Common myeloid progenitor, CD34-positive (primary cell): ENCODE data around the gene ZNF575.
A peak's percentile ranks its signal among the peaks of the same experiment; 100 is the strongest.

Experiments
- CTCF ChIA-PET: fragments of 350-600 bp; sonication (Branson Sonifier 250); formaldehyde crosslinking; loops from one replicate; lab custom pipeline; 2021; ENCODE audit warnings: antibody characterized with exemption; lab: Charles Lee
- POLR2A ChIA-PET: fragments of 350-600 bp; sonication (Branson Sonifier 250); formaldehyde crosslinking; loops from one replicate; lab custom pipeline; 2021; ENCODE audit warnings: antibody characterized with exemption; lab: Charles Lee
- DNase-seq, 3 donors: peaks; one replicate each; pipeline versions ENCODE4 v3.0.0 to v3.0.0-alpha.2; 2013
- H3K27ac ChIP-seq, 2 experiments: 1 replicate in 1 of 2; 2 replicates in 1 of 2; pipeline ENCODE4 v1.7.0; 2013; ENCODE audit warnings: inconsistent platforms in 2 of 2, low read length in 2 of 2, mild to moderate bottlenecking in 2 of 2, low read depth in 1 of 2, moderate library complexity in 1 of 2; ENCODE audit not compliant: severe bottlenecking in 2 of 2, insufficient read depth in 1 of 2, poor library complexity in 1 of 2
- H3K27me3 ChIP-seq, 5 experiments: replicated peaks in 2 of 5; 1 replicate in 3 of 5; 2 replicates in 2 of 5; pipeline versions ENCODE4 v1.6.1 to v1.7.0; 2013; ENCODE audit warnings: low read length in 4 of 5, mild to moderate bottlenecking in 2 of 5, moderate library complexity in 2 of 5, inconsistent platforms in 1 of 5; ENCODE audit not compliant: insufficient read depth in 5 of 5, control insufficient read depth in 4 of 5
- H3K36me3 ChIP-seq, 4 experiments: 1 replicate in 2 of 4; 2 replicates in 2 of 4; pipeline versions ENCODE4 v1.6.1 to v1.7.0; 2013; ENCODE audit warnings: low read length in 3 of 4, control low read depth in 1 of 4, mild to moderate bottlenecking in 1 of 4; ENCODE audit not compliant: control insufficient read depth in 4 of 4, insufficient read depth in 4 of 4
- H3K4me1 ChIP-seq, 4 experiments: 1 replicate in 3 of 4; 2 replicates in 1 of 4; pipeline versions ENCODE4 v1.6.1 to v1.7.1; 2013; ENCODE audit warnings: low read length in 3 of 4, mild to moderate bottlenecking in 3 of 4, control low read depth in 1 of 4, inconsistent platforms in 1 of 4, moderate library complexity in 1 of 4; ENCODE audit not compliant: control insufficient read depth in 4 of 4, insufficient read depth in 4 of 4; ENCODE audit errors: control extremely low read depth in 1 of 4
- H3K4me3 ChIP-seq, 7 experiments: 1 replicate in 4 of 7; 2 replicates in 3 of 7; pipeline versions ENCODE4 v1.5.1 to v1.7.0; 2013; ENCODE audit warnings: mild to moderate bottlenecking in 7 of 7, low read length in 6 of 7, moderate library complexity in 6 of 7, inconsistent platforms in 2 of 7, low read depth in 2 of 7, control low read depth in 1 of 7; ENCODE audit not compliant: insufficient read depth in 4 of 7, control insufficient read depth in 1 of 7; ENCODE audit errors: extremely low read depth in 1 of 7
- H3K9me3 ChIP-seq, 5 experiments: 1 replicate in 4 of 5; 2 replicates in 1 of 5; pipeline versions ENCODE4 v1.6.1 to v1.7.1; 2013; ENCODE audit warnings: low read length in 4 of 5, mild to moderate bottlenecking in 2 of 5, inconsistent platforms in 1 of 5, low read depth in 1 of 5, moderate library complexity in 1 of 5; ENCODE audit not compliant: control insufficient read depth in 4 of 5, insufficient read depth in 2 of 5; ENCODE audit errors: control extremely low read depth in 1 of 5
- WGBS: methylation state at CpG from one replicate; pipeline ENCODE4 v1.1.5; 2013; ENCODE audit not compliant: insufficient coverage; 5-methylcytosine and 5-hydroxymethylcytosine counted together

ZNF575 gene

GRCh38 chr19:43554317-43554895 is 21.4 kb downstream of the ZNF575 start:
- Histone ChIP-seq H3K27me3 (no peaks in the 10 kb centered on the region), H3K36me3 (peaks cover 4 to 60% (median 39%) of the 10 kb centered on the region in 4 experiments), H3K9me3 (no peaks in the 10 kb centered on the region), H3K27ac (no peak overlapping the region), H3K4me3 (no peak overlapping the region), H3K4me1 (no peaks in the 10 kb centered on the region)
- no peak for DNase-seq
- POLR2A ChIA-PET: interaction anchor here (1.4 kb wide), 1 partner anchor 41 kb away, joined by 8 read pairs; no protein-coding TSS in a partner anchor
- CTCF ChIA-PET: interaction anchor here (0.7 to 14.5 kb wide), 15 partner anchors 9 to 114 kb away, joined by 3 to 247 read pairs (median 9); partner anchors contain the start of genes IRGQ, ZNF575 and ZNF576
- WGBS: 96% methylated on average over 15 of the region's 15 CpGs

GRCh38 chr19:43555185-43555770 is 22.3 kb downstream of the ZNF575 start:
- H3K27ac ChIP-seq: no peak overlapping the region
- POLR2A ChIA-PET: interaction anchor here (0.7 to 1.4 kb wide), 2 partner anchors 35 to 40 kb away, joined by 3 to 8 read pairs; no protein-coding TSS in a partner anchor
- WGBS: 40% methylated on average over 6 of the region's 8 CpGs
- H3K27me3 ChIP-seq: no peaks in the 10 kb centered on the region
- H3K9me3 ChIP-seq: no peaks in the 10 kb centered on the region
- H3K36me3 ChIP-seq: peaks cover 4 to 58% (median 34%) of the 10 kb centered on the region in 4 experiments
- no peak overlapping the region for H3K4me3 ChIP-seq
- H3K4me1 ChIP-seq: peaks cover 0 to under 1% (median 0%) of the 10 kb centered on the region in 4 experiments
- DNase-seq: peak; percentile 79 to 92 (median 87)
- CTCF ChIA-PET: interaction anchor here (0.7 to 14.5 kb wide), 22 partner anchors 8 to 123 kb away, joined by 3 to 247 read pairs (median 6); partner anchors contain the start of genes IRGQ, PINLYP, XRCC1 and ZNF575

- CTCF ChIA-PET: interaction anchor here (0.6 to 14.5 kb wide), 3 partner anchors 24 to 72 kb away, joined by 3 to 247 read pairs (median 16); partner anchors contain the start of genes IRGQ and ZNF576
- POLR2A ChIA-PET: interaction anchor here (0.6 kb wide), 1 partner anchor 1531 kb away, joined by 4 read pairs; no protein-coding TSS in a partner anchor
- 86% methylated on average over 5 of the region's 6 CpGs for WGBS
- Histone ChIP-seq H3K4me1 (peaks cover 7 to 46% (median 37%) of the 10 kb centered on the region in 4 experiments), H3K4me3 (no peak overlapping the region), H3K27ac (no peak overlapping the region), H3K27me3 (no peaks in the 10 kb centered on the region), H3K36me3 (peaks cover 0 to 16% (median 7%) of the 10 kb centered on the region in 4 experiments), H3K9me3 (no peaks in the 10 kb centered on the region)
- peak in 1 of 3 donors; percentile 37 for DNase-seq
Observed at GRCh38 chr19:43560687-43561086, 27.7 kb downstream of the ZNF575 start.

- CTCF ChIA-PET: interaction anchor here (1.0 to 14.5 kb wide), 4 partner anchors 11 to 32 kb away, joined by 3 to 247 read pairs (median 10); partner anchors contain the start of genes IRGQ and ZNF576
- peak in 1 of 3 donors; percentile 7 for DNase-seq
- H3K36me3 ChIP-seq: peaks cover 0 to 12% (median 7%) of the 10 kb centered on the region in 4 experiments
- peaks cover 7 to 46% (median 37%) of the 10 kb centered on the region in 4 experiments for H3K4me1 ChIP-seq
- POLR2A ChIA-PET: interaction anchor here (0.6 to 0.8 kb wide), 2 partner anchors 13 to 1530 kb away, joined by 4 read pairs; partner anchors contain the start of gene XRCC1
- H3K27ac ChIP-seq: peak overlapping the region in 1 of 2 experiments; percentile 15
- 95% methylated on average over 10 of the region's 12 CpGs for WGBS
- no peak overlapping the region for H3K4me3 ChIP-seq
- H3K27me3 ChIP-seq: no peaks in the 10 kb centered on the region
- H3K9me3 ChIP-seq: no peaks in the 10 kb centered on the region
Observed at GRCh38 chr19:43561139-43561970, 28.4 kb downstream of the ZNF575 start.

GRCh38 chr19:43562226-43562697 is 29.3 kb downstream of the ZNF575 start:
- POLR2A ChIA-PET: interaction anchor here (1.2 kb wide), 1 partner anchor 22 kb away, joined by 3 read pairs; no protein-coding TSS in a partner anchor
- DNase-seq: no peak
- no peak overlapping the region for H3K4me3 ChIP-seq

GRCh38 chr19:43562698-43563241 is 29.8 kb downstream of the ZNF575 start:
- DNase-seq: peak; percentile 97 to 100 (median 99)
- Histone ChIP-seq H3K27ac (peak overlapping the region; percentile 72 to 77), H3K27me3 (no peaks in the 10 kb centered on the region), H3K4me1 (peaks cover 7 to 46% (median 38%) of the 10 kb centered on the region in 4 experiments), H3K9me3 (no peaks in the 10 kb centered on the region), H3K4me3 (no peak overlapping the region), H3K36me3 (peaks cover 0 to 12% (median 5%) of the 10 kb centered on the region in 4 experiments)
- CTCF ChIA-PET: interaction anchor here (1.2 to 14.5 kb wide), 2 partner anchors 10 to 31 kb away, joined by 3 to 247 read pairs; partner anchors contain the start of genes IRGQ and ZNF576
- POLR2A ChIA-PET: interaction anchor here (1.2 kb wide), 1 partner anchor 21 kb away, joined by 3 read pairs; no protein-coding TSS in a partner anchor
- whole genome bisulfite sequencing: 6% methylated on average over 10 of the region's 14 CpGs

More at GRCh38 chr19:43562226-43562697, 29.3 kb downstream of the ZNF575 start:
- CTCF ChIA-PET: interaction anchor here (14.5 kb wide), 1 partner anchor 31 kb away, joined by 247 read pairs; the partner anchor contains the start of genes IRGQ and ZNF576
- Histone ChIP-seq H3K27ac (peak overlapping the region; percentile 72 to 77), H3K36me3 (peaks cover 0 to 12% (median 7%) of the 10 kb centered on the region in 4 experiments), H3K9me3 (no peaks in the 10 kb centered on the region), H3K4me1 (peaks cover 7 to 46% (median 37%) of the 10 kb centered on the region in 4 experiments), H3K27me3 (no peaks in the 10 kb centered on the region)
- 37% methylated on average over 2 of the region's 6 CpGs for WGBS
